Measurements from ENCODE around the gene TTC31.

TTC31 gene

DNA sequence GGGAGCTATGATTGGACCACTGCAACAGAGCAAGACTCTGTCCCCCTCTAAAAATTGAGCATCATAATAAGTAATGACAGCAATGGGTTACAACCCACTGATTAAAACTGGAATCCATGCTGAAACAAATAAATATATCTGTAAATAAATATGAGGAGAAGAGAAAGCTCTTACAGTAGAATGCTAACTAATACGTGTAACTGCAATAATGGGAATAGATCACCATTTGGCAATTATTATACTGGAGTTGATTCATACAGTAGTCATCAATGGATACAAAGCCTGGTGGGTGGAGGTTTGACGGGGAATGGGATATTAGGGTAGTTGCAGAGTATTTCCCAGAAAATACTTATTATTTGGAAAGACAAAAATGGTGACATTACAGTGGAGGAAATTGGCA lies 34.1 kb upstream of the TTC31 start:
- H3K4me3 ChIP-seq (ENCODE audit: low read depth, low read length) = no peak overlapping the region
- TF ChIP-seq, protein P1, sequence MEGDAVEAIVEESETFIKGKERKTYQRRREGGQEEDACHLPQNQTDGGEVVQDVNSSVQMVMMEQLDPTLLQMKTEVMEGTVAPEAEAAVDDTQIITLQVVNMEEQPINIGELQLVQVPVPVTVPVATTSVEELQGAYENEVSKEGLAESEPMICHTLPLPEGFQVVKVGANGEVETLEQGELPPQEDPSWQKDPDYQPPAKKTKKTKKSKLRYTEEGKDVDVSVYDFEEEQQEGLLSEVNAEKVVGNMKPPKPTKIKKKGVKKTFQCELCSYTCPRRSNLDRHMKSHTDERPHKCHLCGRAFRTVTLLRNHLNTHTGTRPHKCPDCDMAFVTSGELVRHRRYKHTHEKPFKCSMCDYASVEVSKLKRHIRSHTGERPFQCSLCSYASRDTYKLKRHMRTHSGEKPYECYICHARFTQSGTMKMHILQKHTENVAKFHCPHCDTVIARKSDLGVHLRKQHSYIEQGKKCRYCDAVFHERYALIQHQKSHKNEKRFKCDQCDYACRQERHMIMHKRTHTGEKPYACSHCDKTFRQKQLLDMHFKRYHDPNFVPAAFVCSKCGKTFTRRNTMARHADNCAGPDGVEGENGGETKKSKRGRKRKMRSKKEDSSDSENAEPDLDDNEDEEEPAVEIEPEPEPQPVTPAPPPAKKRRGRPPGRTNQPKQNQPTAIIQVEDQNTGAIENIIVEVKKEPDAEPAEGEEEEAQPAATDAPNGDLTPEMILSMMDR (IDR thresholded peaks at IDR 0.05; ENCODE audit: borderline replicate concordance, insufficient read depth, low read depth, low read length) = no peak

DNA sequence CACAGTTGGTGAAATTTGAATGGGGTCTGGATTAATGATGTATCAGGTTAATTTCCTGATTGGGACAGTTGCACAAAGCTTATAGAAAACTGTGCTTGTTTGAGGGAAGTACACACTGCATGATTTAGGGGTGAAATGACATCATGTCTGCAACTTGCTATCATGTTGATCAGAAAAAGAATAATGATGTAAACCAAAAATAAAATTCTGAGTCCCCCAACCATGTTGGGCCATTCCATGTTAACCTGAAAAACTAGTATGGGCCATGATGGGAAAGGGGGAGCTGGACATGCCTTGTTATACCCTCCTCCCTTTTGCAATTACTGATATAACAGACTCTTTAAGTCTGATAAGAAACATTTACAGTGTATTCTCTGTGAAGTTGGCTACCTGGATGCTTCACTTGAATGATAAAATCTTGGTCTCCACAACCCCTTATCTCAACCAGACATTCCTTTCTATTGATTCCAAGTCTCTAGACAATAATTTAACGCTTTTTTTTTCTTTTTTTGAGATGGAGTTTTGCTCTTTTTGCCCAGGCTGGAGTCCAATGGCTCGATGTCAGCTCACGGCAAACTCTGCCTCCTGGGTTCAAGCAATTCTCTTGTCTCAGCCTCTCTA lies 32.2 kb upstream of the TTC31 start:
- TF ChIP-seq, protein P1 (IDR thresholded peaks at IDR 0.05; ENCODE audit: borderline replicate concordance, insufficient read depth, low read depth, low read length) = no peak
- H3K4me3 ChIP-seq (ENCODE audit: low read depth, low read length) = no peak overlapping the region

GRCh38 chr2:74454654-74455511 lies 28.0 kb upstream of the TTC31 start, which contains the start of gene INO80B:
Gene INO80B, plus strand, starts transcription at chr2:74455087. Its CDS starts 30 bp downstream, at chr2:74455117.
- TF ChIP-seq, protein P1 (IDR thresholded peaks at IDR 0.05; ENCODE audit: borderline replicate concordance, insufficient read depth, low read depth, low read length) = no peak

GRCh38 chr2:74457129-74457548 lies 25.7 kb upstream of the TTC31 start:
- TF ChIP-seq, protein P1 (IDR thresholded peaks at IDR 0.05; ENCODE audit: borderline replicate concordance, insufficient read depth, low read depth, low read length) = no peak
- H3K4me3 ChIP-seq (ENCODE audit: low read depth, low read length) = peak overlapping the region; percentile 74

More at GRCh38 chr2:74454654-74455511, 28.0 kb upstream of the TTC31 start, which contains the start of gene INO80B:
- peak within 1 kb of the TSS; percentile 57 for H3K4me3 ChIP-seq (ENCODE audit: low read depth, low read length)

- TF ChIP-seq, protein P1 (IDR thresholded peaks at IDR 0.05; ENCODE audit: borderline replicate concordance, insufficient read depth, low read depth, low read length) = no peak
- H3K4me3 ChIP-seq (ENCODE audit: low read depth, low read length) = peak overlapping the region; percentile 74
Measured at GRCh38 chr2:74457549-74458131, 25.2 kb upstream of the TTC31 start.

- peak within 1 kb of the TSS; percentile 74 for H3K4me3 ChIP-seq (ENCODE audit: low read depth, low read length)
- TF ChIP-seq, protein P1 (IDR thresholded peaks at IDR 0.05; ENCODE audit: borderline replicate concordance, insufficient read depth, low read depth, low read length) = no peak
Measured at GRCh38 chr2:74458132-74458937, 24.5 kb upstream of the TTC31 start, which contains the start of gene WBP1. Gene WBP1, plus strand, starts transcription at chr2:74458438. Its CDS starts 165 bp downstream, at chr2:74458603.
